C4-2B (cell line): ENCODE results near the gene PDXK.

Source experiments
- H3K27ac ChIP-seq: fragments of 450-650 bp; 2 replicates; pipeline ENCODE4 v1.5.1; 2017
- CTCF ChIP-seq: fragments of 450-650 bp; conservative IDR thresholded peaks from 2 replicates; pipeline ENCODE4 v1.5.1; 2017; ENCODE audit warnings: mild to moderate bottlenecking
- ZFX ChIP-seq: fragments of 450-650 bp; IDR thresholded peaks from 2 replicates; pipeline ENCODE4 v1.6.1; 2017

PDXK gene

GRCh38 chr21:43794857-43795256, 75.9 kb downstream of the PDXK start:
- no peak for TF ChIP-seq ZFX
- TF ChIP-seq CTCF = no peak
- H3K27ac ChIP-seq = no peak overlapping the region

GRCh38 chr21:43797415-43797814, 78.5 kb downstream of the PDXK start:
- TF ChIP-seq CTCF (no peak), ZFX (no peak)
- H3K27ac ChIP-seq = no peak overlapping the region

- no peak overlapping the region for H3K27ac ChIP-seq
- no peak for TF ChIP-seq ZFX
- no peak for TF ChIP-seq CTCF
Observed at GRCh38 chr21:43797925-43798715, 79.2 kb downstream of the PDXK start.

- no peak for TF ChIP-seq CTCF
Observed at GRCh38 chr21:43799301-43799840, 80.4 kb downstream of the PDXK start.

GRCh38 chr21:43800124-43800523, 81.2 kb downstream of the PDXK start:
- no peak overlapping the region for H3K27ac ChIP-seq
- TF ChIP-seq ZFX (no peak), CTCF (no peak)

More at GRCh38 chr21:43799301-43799840, 80.4 kb downstream of the PDXK start:
- no peak overlapping the region for H3K27ac ChIP-seq

- TF ChIP-seq CTCF (no peak), ZFX (no peak)
- H3K27ac ChIP-seq = no peak overlapping the region
Observed at GRCh38 chr21:43800566-43800965, 81.6 kb downstream of the PDXK start.

- H3K27ac ChIP-seq = no peak overlapping the region
- TF ChIP-seq ZFX = no peak
- no peak for TF ChIP-seq CTCF
Observed at GRCh38 chr21:43801006-43801783, 82.3 kb downstream of the PDXK start.
